ENCODE data around the gene LEMD2.

LEMD2 gene

GRCh38 chr6:33752646-33753015 is 36.3 kb downstream of the LEMD2 start:
- no peak overlapping the region for H3K4me3 ChIP-seq (ENCODE audit: low read depth, low read length)
- in situ Hi-C loops (cut with HindIII; ENCODE audit: low sequenced_read_pairs), result no loop called here
- DNase-seq (ENCODE audit: low read depth), result no peak
- TF ChIP-seq CTCF (IDR thresholded peaks at IDR 0.05; ENCODE audit: low read depth, low read length, missing control alignments), result no peak

- H3K4me3 ChIP-seq (ENCODE audit: low read depth, low read length), result no peak overlapping the region
- TF ChIP-seq CTCF (IDR thresholded peaks at IDR 0.05; ENCODE audit: low read depth, low read length, missing control alignments), result no peak
- no peak for DNase-seq (ENCODE audit: low read depth)
- in situ Hi-C loops (cut with HindIII; ENCODE audit: low sequenced_read_pairs), result no loop called here
Observed at GRCh38 chr6:33751771-33752645, 36.9 kb downstream of the LEMD2 start.

- no peak overlapping the region for H3K4me3 ChIP-seq (ENCODE audit: low read depth, low read length)
- DNase-seq (ENCODE audit: low read depth), result no peak
- in situ Hi-C loops (cut with HindIII; ENCODE audit: low sequenced_read_pairs), result no loop called here
- TF ChIP-seq CTCF (IDR thresholded peaks at IDR 0.05; ENCODE audit: low read depth, low read length, missing control alignments), result no peak
Observed at GRCh38 chr6:33750244-33750991, 38.5 kb downstream of the LEMD2 start.

GRCh38 chr6:33749401-33749800 is 39.5 kb downstream of the LEMD2 start:
- no peak overlapping the region for H3K4me3 ChIP-seq (ENCODE audit: low read depth, low read length)
- no peak for DNase-seq (ENCODE audit: low read depth)

GRCh38 chr6:33748841-33749240 is 40.1 kb downstream of the LEMD2 start:
- in situ Hi-C loops (cut with HindIII; ENCODE audit: low sequenced_read_pairs), result no loop called here
- no peak overlapping the region for H3K4me3 ChIP-seq (ENCODE audit: low read depth, low read length)
- no peak for TF ChIP-seq CTCF (IDR thresholded peaks at IDR 0.05; ENCODE audit: low read depth, low read length, missing control alignments)

More at GRCh38 chr6:33749401-33749800, 39.5 kb downstream of the LEMD2 start:
- in situ Hi-C loops (cut with HindIII; ENCODE audit: low sequenced_read_pairs), result no loop called here
- TF ChIP-seq CTCF (IDR thresholded peaks at IDR 0.05; ENCODE audit: low read depth, low read length, missing control alignments), result no peak

GRCh38 chr6:33747823-33748222 is 41.1 kb downstream of the LEMD2 start:
- TF ChIP-seq CTCF (IDR thresholded peaks at IDR 0.05; ENCODE audit: low read depth, low read length, missing control alignments), result no peak
- no peak for DNase-seq (ENCODE audit: low read depth)
- in situ Hi-C loops (cut with HindIII; ENCODE audit: low sequenced_read_pairs), result no loop called here
- H3K4me3 ChIP-seq (ENCODE audit: low read depth, low read length), result no peak overlapping the region

More at GRCh38 chr6:33748841-33749240, 40.1 kb downstream of the LEMD2 start:
- no peak for DNase-seq (ENCODE audit: low read depth)
